GM12801 (cell line): Measurements from ENCODE around the gene TEX29.

ENCODE experiments used
- CTCF ChIP-seq: IDR thresholded peaks from one replicate; pipeline ENCODE4 v1.5.1; 2011; ENCODE audit warnings: control low read depth; ENCODE audit not compliant: insufficient read length; ENCODE audit errors: extremely low read depth

Gene TEX29

DNA sequence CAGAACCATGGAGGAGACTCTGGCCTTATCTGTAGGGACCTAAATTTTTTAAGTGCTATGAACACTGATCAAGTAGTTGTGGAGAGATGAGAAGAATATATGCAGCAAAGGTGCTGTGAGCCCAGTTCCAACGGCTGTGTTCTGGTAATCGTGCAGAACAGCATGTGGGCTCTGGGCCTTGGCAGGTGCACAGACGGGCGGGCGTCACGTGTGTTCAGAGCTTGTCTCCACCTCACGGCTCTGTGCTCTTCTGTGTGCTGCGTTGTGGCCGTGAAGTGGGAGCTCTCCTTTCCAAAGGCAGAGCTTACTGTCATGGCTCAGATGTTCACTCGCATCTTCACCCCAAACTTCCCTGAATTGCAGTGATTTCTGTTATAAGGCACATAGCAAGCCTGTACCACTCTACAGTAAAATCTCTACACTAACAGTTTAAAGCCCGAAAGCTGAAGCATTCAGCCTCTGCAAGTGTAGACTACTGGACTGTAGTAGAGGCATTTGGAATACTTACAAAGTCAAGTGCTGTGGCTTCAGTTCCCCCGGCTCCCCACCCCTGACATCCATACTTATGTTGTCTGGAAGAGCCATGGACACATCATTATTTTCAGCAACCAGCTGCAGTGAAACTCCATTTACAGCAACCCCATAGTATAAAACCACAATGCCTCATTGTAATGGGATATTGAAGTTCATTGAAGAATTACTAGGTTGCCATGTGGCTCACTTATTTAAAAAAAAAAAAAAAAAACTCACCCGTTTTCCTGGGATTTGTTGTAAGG is 27.5 kb upstream of the TEX29 start:
- TF ChIP-seq CTCF: no peak

GRCh38 chr13:111295886-111296285 is 24.6 kb upstream of the TEX29 start:
- no peak for TF ChIP-seq CTCF

GRCh38 chr13:111296417-111296816 is 24.0 kb upstream of the TEX29 start:
- TF ChIP-seq CTCF: no peak

GRCh38 chr13:111298214-111298975 is 22.0 kb upstream of the TEX29 start:
- TF ChIP-seq CTCF: no peak

GRCh38 chr13:111302045-111302726 is 18.3 kb upstream of the TEX29 start:
- no peak for TF ChIP-seq CTCF

DNA sequence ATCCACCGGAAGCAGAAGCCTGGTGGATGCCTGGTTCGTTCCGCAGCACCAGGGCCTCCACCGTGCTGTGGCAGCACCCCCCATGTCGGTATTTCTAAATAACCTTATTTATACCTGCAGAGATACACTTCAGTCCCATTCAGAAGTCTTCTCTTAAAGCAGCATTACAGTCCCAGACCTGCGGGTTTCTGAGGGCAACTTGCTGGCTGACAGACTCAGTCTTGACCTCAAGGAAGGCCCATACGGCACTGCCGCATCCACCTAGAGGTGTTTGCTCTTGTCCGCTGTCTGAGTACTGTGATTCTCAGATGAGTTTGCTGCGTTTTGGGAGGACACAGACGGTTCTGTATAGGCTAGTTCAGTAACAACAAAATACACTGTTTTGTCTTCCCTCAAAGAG is 16.9 kb upstream of the TEX29 start:
- TF ChIP-seq CTCF: no peak

GRCh38 chr13:111304041-111304544 is 16.3 kb upstream of the TEX29 start:
- TF ChIP-seq CTCF: no peak
